MCF 10A (cell line): ENCODE measurements around the gene CANX. TPM values are rescaled to one million over a fixed set of nuclear protein-coding genes. Genes with fewer than 3 reads are reported as not detected.

ENCODE experiments used
- BruUV-seq: library from RNA; stranded (reverse); fragments of 400-500 nt; replicated peaks from 2 replicates; lab custom pipeline; 2021; lab: Mats Ljungman, UMichigan
- CTCF ChIA-PET: fragments of 300-600 bp; sonication (Branson Sonifier 250); formaldehyde crosslinking; extraction: SDS; loops from one replicate; lab custom pipeline; 2021; ENCODE audit warnings: antibody characterized with exemption, inconsistent platforms; lab: Yijun Ruan, JAX
- POLR2A ChIA-PET: fragments of 300-600, 350-650 bp; sonication (Branson Sonifier 250); formaldehyde crosslinking; extraction: SDS; loops from one replicate; lab custom pipeline; 2020; ENCODE audit warnings: antibody characterized with exemption, inconsistent platforms; lab: Yijun Ruan, JAX
- DNase-seq: peaks from one replicate; pipeline ENCODE4 v3.0.0-alpha.2; 2018; ENCODE audit not compliant: unreplicated experiment
- H3K27ac Mint-ChIP-seq: one replicate; pipeline ENCODE4 v1.8.0; 2022; ENCODE audit warnings: mild to moderate bottlenecking, low read depth, mixed read lengths; ENCODE audit not compliant: unreplicated experiment
- H3K27me3 Mint-ChIP-seq: one replicate; pipeline ENCODE4 v1.8.0; 2022; ENCODE audit warnings: mixed read lengths; ENCODE audit not compliant: insufficient read depth, unreplicated experiment
- H3K36me3 Mint-ChIP-seq: one replicate; pipeline ENCODE4 v1.8.0; 2022; ENCODE audit warnings: mild to moderate bottlenecking, moderate library complexity, mixed read lengths; ENCODE audit not compliant: insufficient read depth, unreplicated experiment
- H3K4me1 Mint-ChIP-seq: one replicate; pipeline ENCODE4 v1.8.0; 2022; ENCODE audit warnings: mixed read lengths; ENCODE audit not compliant: insufficient read depth, unreplicated experiment
- H3K4me3 Mint-ChIP-seq: one replicate; pipeline ENCODE4 v1.8.0; 2022; ENCODE audit warnings: mild to moderate bottlenecking, moderate library complexity, mixed read lengths; ENCODE audit not compliant: unreplicated experiment
- H3K9me3 Mint-ChIP-seq: one replicate; pipeline ENCODE4 v1.8.0; 2022; ENCODE audit warnings: mixed read lengths; ENCODE audit not compliant: unreplicated experiment
- intact Hi-C: fragments of 100-400 bp; cut with micrococcal nuclease; formaldehyde crosslinking; loops from 2 replicates; pipeline ENCODE4 v1.14.1; 2022
- total RNA-seq: library from RNA; stranded (reverse); gene quantifications from 2 replicates; pipeline ENCODE4 v1.2.3, GENCODE V29; 2022
- TF ChIP-seq, protein P1 (sequence below): fragments of 200-600 bp; IDR thresholded peaks from one replicate; pipeline ENCODE4 v1.8.0; 2022; ENCODE audit warnings: antibody characterized with exemption, mild to moderate bottlenecking; ENCODE audit not compliant: unreplicated experiment

The CANX gene
- total RNA-seq, 1 experiment from 2014 or later: 1,781 TPM

DNA sequence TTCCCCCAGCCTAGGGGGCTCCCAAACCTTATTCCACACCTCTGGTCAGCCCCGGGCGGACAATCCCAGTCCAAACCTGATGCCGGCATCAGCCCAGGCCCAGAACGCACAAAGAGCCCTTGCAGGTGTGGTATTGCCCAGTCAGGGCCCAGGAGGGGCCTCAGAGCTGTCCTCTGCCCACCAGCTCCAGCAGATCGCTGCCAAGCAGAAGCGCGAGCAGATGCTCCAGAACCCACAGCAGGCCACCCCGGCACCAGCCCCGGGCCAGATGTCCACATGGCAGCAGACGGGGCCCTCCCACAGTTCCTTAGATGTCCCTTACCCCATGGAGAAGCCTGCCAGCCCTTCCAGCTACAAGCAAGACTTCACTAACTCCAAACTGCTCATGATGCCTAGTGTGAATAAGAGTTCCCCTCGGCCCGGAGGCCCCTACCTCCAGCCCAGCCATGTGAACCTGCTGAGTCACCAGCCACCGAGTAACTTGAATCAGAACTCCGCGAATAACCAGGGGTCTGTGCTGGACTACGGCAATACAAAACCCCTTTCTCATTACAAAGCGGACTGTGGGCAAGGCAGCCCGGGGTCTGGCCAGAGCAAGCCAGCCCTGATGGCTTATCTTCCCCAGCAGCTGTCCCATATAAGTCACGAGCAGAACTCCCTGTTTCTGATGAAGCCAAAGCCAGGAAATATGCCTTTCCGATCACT is 67.4 kb downstream of the CANX start:
- H3K27me3 Mint-ChIP-seq: no peaks in the 10 kb centered on the region
- H3K4me3 Mint-ChIP-seq: no peak overlapping the region
- TF ChIP-seq, protein P1, sequence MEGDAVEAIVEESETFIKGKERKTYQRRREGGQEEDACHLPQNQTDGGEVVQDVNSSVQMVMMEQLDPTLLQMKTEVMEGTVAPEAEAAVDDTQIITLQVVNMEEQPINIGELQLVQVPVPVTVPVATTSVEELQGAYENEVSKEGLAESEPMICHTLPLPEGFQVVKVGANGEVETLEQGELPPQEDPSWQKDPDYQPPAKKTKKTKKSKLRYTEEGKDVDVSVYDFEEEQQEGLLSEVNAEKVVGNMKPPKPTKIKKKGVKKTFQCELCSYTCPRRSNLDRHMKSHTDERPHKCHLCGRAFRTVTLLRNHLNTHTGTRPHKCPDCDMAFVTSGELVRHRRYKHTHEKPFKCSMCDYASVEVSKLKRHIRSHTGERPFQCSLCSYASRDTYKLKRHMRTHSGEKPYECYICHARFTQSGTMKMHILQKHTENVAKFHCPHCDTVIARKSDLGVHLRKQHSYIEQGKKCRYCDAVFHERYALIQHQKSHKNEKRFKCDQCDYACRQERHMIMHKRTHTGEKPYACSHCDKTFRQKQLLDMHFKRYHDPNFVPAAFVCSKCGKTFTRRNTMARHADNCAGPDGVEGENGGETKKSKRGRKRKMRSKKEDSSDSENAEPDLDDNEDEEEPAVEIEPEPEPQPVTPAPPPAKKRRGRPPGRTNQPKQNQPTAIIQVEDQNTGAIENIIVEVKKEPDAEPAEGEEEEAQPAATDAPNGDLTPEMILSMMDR: no peak
- H3K36me3 Mint-ChIP-seq: peaks cover 61% of the 10 kb centered on the region
- H3K9me3 Mint-ChIP-seq: no peaks in the 10 kb centered on the region
- peaks cover 41% of the 10 kb centered on the region for H3K4me1 Mint-ChIP-seq
- no TSS peak for BruUV-seq
- H3K27ac Mint-ChIP-seq: peak overlapping the region; percentile 77
- no peak for DNase-seq
- POLR2A ChIA-PET: interaction anchor here (0.6 to 2.0 kb wide), 13 partner anchors 12 to 283 kb away, joined by 3 to 9 read pairs (median 3); partner anchors contain the start of genes HNRNPH1 and LTC4S
- intact Hi-C loops: no loop called here
- CTCF ChIA-PET: interaction anchor here (0.6 to 3.2 kb wide), 4 partner anchors 27 to 36 kb away, joined by 3 to 28 read pairs (median 3); partner anchors contain the start of gene LTC4S

DNA sequence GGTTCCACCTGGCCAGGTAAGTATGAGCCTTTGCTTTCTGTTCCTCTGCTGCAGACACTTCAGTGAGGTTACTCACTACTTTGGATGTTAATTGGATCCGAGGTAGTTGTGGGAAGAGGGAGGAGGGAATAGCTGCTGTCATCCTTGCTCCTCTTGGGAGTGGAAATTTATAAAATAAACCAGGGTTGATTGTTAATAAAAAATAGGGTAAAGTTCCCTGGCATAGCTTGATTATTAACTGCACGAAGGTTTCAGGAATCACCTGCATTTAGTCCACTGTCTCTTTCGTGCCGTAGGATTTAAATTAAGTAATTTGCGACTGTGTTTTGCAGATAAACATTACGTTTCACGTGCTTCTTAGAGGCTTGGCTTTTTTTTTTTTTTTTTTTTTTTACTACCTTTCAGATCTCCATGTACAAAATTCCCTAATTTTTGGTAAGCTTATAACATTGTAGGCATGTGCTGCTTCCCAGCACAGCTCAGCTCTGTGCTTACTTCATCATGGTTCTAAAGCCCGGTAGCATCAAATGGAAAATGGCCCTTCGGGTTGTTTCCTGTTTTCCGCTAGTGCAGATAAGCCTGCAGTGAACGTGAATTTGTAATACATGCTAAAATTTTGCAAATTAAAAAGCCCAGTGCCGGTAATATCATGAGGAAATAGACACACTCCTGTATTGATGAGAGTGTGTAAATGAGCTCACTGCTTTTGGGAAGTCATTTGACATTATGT is 68.1 kb downstream of the CANX start:
- Mint-ChIP-seq H3K27ac (no peak overlapping the region), H3K36me3 (peaks cover 68% of the 10 kb centered on the region), H3K9me3 (no peaks in the 10 kb centered on the region), H3K27me3 (no peaks in the 10 kb centered on the region), H3K4me3 (no peak overlapping the region), H3K4me1 (peaks cover 37% of the 10 kb centered on the region)
- TF ChIP-seq, protein P1: no peak
- ChIA-PET POLR2A (interaction anchor here (0.7 to 1.7 kb wide), 8 partner anchors 11 to 143 kb away, joined by 3 to 5 read pairs (median 3); partner anchors contain the start of gene HNRNPH1), CTCF (interaction anchor here (0.6 to 3.2 kb wide), 4 partner anchors 11 to 55 kb away, joined by 3 to 28 read pairs (median 4); no protein-coding TSS in a partner anchor)
- BruUV-seq: no TSS peak
- DNase-seq: no peak
- intact Hi-C loops: no loop called here

DNA sequence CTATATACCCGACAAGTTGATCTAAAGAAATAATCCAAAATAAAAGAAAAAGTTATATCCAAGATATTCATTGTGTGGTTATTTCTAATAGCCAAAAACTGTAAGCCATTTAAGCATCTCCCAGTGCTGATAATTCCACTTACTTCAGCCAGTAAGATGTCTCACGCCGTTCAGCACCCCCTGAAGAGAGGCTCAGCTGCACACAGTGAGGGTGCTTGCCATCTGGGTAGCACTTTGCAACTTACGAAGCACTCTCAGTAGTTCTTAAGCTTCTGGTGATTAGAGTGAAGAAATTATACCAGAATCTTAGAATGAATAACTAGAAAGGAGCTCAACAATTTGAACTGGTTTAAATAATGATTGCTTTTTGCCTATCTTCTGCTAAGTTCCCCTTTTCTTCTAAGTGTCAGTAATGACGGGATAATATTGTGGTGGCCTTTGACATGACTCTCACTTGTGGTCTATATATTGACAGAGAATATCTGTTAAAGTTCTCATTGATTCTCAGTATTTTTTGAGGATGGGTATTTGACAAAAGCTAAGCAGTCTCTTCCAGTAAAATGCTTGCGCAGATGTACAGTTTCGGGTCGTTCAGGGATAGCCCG is 68.8 kb downstream of the CANX start:
- peaks cover 30% of the 10 kb centered on the region for H3K4me1 Mint-ChIP-seq
- H3K27me3 Mint-ChIP-seq: no peaks in the 10 kb centered on the region
- no peaks in the 10 kb centered on the region for H3K9me3 Mint-ChIP-seq
- H3K27ac Mint-ChIP-seq: no peak overlapping the region
- ChIA-PET CTCF (interaction anchor here (1.2 to 3.2 kb wide), 3 partner anchors 12 to 55 kb away, joined by 4 to 28 read pairs (median 5); no protein-coding TSS in a partner anchor), POLR2A (interaction anchor here (0.8 to 1.7 kb wide), 5 partner anchors 10 to 144 kb away, joined by 3 to 5 read pairs (median 4); partner anchors contain the start of genes HNRNPH1 and MAML1)
- TF ChIP-seq, protein P1: no peak
- no TSS peak for BruUV-seq
- intact Hi-C loops: no loop called here
- DNase-seq: no peak
- H3K36me3 Mint-ChIP-seq: peaks cover 75% of the 10 kb centered on the region
- H3K4me3 Mint-ChIP-seq: no peak overlapping the region
